BLaER1 (cell line): ENCODE results near the gene XDH.

Experiments used
- H3K27ac ChIP-seq: shearing (Covaris generic); formaldehyde crosslinking; 2 replicates; pipeline ENCODE4 v1.8.1; 2022
- H3K27me3 ChIP-seq: shearing (Covaris generic); formaldehyde crosslinking; 2 replicates; pipeline ENCODE4 v1.8.1; 2022
- H3K36me3 ChIP-seq: shearing (Covaris generic); formaldehyde crosslinking; 2 replicates; pipeline ENCODE4 v1.8.1; 2022
- H3K4me1 ChIP-seq: shearing (Covaris generic); formaldehyde crosslinking; 2 replicates; pipeline ENCODE4 v1.8.1; 2022
- H3K4me2 ChIP-seq: shearing (Covaris generic); formaldehyde crosslinking; 2 replicates; pipeline ENCODE4 v1.8.1; 2022
- H3K4me3 ChIP-seq: shearing (Covaris generic); formaldehyde crosslinking; 2 replicates; pipeline ENCODE4 v1.8.1; 2022
- H3K9ac ChIP-seq: shearing (Covaris generic); formaldehyde crosslinking; 2 replicates; pipeline ENCODE4 v1.8.1; 2022
- H3K9me3 ChIP-seq: shearing (Covaris generic); formaldehyde crosslinking; 2 replicates; pipeline ENCODE4 v1.8.1; 2022
- H4K20me1 ChIP-seq: shearing (Covaris generic); formaldehyde crosslinking; 2 replicates; pipeline ENCODE4 v1.8.1; 2022
- Cebpa-rat ChIP-seq: shearing (Covaris generic); IDR thresholded peaks from 2 replicates; pipeline ENCODE4 v1.8.1; 2022

XDH gene

DNA sequence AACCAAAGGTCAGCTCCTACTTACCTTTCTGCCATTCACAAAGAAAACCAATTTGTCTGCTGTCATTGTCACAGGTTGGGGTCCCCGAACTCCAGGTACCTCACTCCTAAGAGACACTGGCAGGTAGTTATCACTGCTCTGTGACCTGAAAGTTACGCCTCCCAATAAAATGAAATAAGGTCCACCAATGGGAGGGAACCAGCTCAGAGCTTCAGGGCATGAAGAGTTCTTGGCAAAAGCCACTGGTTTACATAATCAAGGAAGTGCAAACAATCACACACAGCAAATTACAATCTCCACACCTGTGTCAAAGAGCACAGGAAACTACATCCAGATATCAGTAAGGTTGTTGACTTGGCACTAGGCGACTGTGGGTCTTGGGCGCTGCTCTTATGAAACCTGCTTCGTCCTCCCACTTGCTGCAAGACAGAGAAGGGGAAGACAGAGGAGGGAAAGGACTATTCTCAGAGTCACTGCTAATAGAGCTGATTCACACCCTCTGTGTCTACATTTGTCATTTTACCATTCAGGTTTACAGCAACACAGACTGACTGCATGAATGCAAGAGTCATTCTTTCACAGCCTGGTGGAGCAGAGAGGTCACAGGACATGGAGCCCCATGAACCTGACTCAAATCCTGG is at the start of gene XDH:
Gene XDH (minus strand): TSS at position 142 of the 641 bp plus-strand sequence. CDS start 76 bp downstream, at position 66.
- H3K9ac ChIP-seq = no peak within 1 kb of the TSS
- no peaks in the 10 kb centered on the region for H3K27me3 ChIP-seq
- H3K9me3 ChIP-seq = peaks cover 23% of the 10 kb centered on the region
- H3K4me3 ChIP-seq = no peak within 1 kb of the TSS
- H3K4me2 ChIP-seq = no peak within 1 kb of the TSS
- H3K36me3 ChIP-seq = no peaks in the 10 kb centered on the region; the same call in 1 of the 2 replicates
- H3K27ac ChIP-seq = no peak within 1 kb of the TSS
- H3K4me1 ChIP-seq = peaks cover 8% of the 10 kb centered on the region; the same call in 1 of the 2 replicates
- no peak for TF ChIP-seq Cebpa-rat
- no peaks in the 10 kb centered on the region for H4K20me1 ChIP-seq

DNA sequence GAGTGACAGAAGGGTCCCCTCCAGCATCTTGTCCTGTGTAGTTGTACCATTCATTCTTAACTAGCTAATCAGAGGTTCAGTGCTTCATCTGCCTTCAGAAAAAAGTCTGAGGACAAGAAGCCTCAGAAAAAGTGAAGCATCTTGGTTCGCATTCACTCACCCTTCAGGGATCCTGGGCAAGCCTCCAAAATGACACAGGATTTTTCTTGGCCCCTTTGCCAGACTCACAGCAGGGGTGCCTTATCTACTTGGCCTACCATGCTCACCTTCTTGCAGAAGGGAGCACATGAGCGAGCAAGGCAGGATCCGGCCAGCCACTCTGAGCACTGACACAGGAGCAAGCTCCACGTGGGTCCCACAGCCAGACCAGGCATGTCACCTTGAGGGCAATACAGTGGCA is 43.1 kb upstream of the XDH start:
- no peak for TF ChIP-seq Cebpa-rat
- Histone ChIP-seq H3K4me1 (peaks cover 5% of the 10 kb centered on the region), H3K36me3 (no peaks in the 10 kb centered on the region), H3K4me3 (no peak overlapping the region), H3K4me2 (no peak overlapping the region), H3K9me3 (peaks cover 6% of the 10 kb centered on the region; the same call in 1 of the 2 replicates), H3K9ac (no peak overlapping the region), H4K20me1 (no peaks in the 10 kb centered on the region), H3K27me3 (no peaks in the 10 kb centered on the region), H3K27ac (no peak overlapping the region)

DNA sequence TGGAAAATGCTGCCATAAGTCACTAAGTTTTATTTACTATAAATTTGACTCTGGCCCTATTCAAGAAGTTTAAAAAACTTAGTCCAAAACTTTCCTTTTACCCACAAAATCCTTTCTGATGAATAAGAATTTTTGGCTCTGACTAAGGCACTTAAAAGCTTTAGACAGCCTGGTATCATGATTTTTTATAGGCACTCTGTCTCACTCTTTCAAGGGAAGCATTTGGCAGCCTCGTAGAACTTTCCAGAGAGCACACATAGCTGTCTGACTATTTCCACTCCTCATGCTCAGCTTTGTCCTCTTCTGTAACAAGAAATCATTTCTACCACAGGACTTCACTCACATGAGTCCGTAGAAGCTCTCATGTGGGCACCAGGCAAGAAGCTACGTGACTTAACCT is 32.3 kb upstream of the XDH start:
- no peaks in the 10 kb centered on the region for H3K27me3 ChIP-seq
- H3K9ac ChIP-seq = no peak overlapping the region

DNA sequence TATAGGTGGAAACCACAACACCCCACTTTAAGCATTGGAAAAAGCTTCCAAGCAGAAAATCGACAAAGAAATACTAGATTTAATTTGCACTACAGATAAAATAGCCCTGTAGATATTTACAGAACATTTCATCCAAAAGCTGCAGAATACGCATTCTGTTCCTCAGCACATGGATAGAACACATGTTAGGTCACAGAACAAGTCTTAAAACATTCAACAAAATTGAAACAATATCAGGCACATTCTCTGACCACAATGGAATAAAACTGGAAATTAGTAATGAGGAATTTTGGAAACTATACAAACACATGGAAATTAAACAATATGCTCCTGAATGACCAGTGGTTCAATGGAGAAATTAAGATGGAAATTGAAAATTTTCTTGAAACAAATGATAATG is 27.8 kb upstream of the XDH start:
- H3K9ac ChIP-seq = no peak overlapping the region
- no peak overlapping the region for H3K4me2 ChIP-seq
- H4K20me1 ChIP-seq = no peaks in the 10 kb centered on the region

More for the DNA sequence above, 32.3 kb upstream of the XDH start:
- H3K4me2 ChIP-seq = no peak overlapping the region
- TF ChIP-seq Cebpa-rat = no peak
- no peaks in the 10 kb centered on the region for H3K4me1 ChIP-seq
- no peaks in the 10 kb centered on the region for H3K36me3 ChIP-seq
- no peak overlapping the region for H3K27ac ChIP-seq
- H3K9me3 ChIP-seq = peaks cover 2% of the 10 kb centered on the region; the same call in 1 of the 2 replicates
- H3K4me3 ChIP-seq = no peak overlapping the region
- H4K20me1 ChIP-seq = no peaks in the 10 kb centered on the region

DNA sequence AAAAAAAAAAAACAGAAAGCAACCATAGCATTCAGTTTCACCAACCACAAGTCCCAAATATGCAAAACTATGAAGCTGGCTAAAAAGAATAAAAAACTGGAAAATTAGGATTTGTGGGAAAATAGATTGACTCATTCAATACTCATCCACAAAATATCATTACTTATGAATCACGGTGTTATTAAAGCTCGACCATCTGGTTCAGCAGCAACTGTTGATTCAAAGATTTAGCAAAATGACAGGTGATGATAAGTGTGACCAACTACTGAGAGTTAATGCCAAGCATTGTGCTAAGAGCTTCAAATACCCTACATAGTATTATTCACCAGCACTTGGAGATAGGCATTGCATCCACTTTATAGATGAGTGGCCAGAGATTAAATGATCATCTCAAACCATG is 26.2 kb upstream of the XDH start:
- Histone ChIP-seq H3K4me3 (no peak overlapping the region), H4K20me1 (no peaks in the 10 kb centered on the region), H3K27me3 (no peaks in the 10 kb centered on the region), H3K36me3 (no peaks in the 10 kb centered on the region), H3K9ac (no peak overlapping the region), H3K4me1 (no peaks in the 10 kb centered on the region), H3K9me3 (no peaks in the 10 kb centered on the region), H3K27ac (no peak overlapping the region), H3K4me2 (no peak overlapping the region)
- no peak for TF ChIP-seq Cebpa-rat

More for the DNA sequence above, 27.8 kb upstream of the XDH start:
- Histone ChIP-seq H3K27me3 (no peaks in the 10 kb centered on the region), H3K4me3 (no peak overlapping the region), H3K36me3 (no peaks in the 10 kb centered on the region), H3K9me3 (no peaks in the 10 kb centered on the region), H3K4me1 (no peaks in the 10 kb centered on the region), H3K27ac (no peak overlapping the region)
- no peak for TF ChIP-seq Cebpa-rat

DNA sequence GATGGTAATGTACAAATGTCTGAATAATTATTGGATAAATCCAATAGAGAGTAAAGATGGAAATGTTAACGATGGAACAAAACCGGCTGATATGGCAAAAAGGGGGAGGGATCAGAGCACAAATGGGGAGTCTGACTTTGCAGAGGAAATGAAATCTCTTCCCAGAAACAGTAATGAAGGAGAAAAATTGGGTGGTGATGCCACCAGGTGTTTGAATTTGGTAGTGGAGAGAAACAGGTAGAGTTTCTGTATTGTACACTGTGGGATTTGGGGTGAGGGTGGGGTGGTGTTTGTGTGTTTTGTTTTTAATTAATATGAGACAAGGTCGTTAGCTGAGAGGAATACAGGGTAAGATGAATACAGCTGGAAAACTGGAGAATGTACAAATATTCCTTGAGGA is 20.4 kb upstream of the XDH start:
- H3K9ac ChIP-seq = no peak overlapping the region
- H3K4me1 ChIP-seq = no peaks in the 10 kb centered on the region
- no peak overlapping the region for H3K4me2 ChIP-seq
- no peaks in the 10 kb centered on the region for H3K27me3 ChIP-seq
- H3K27ac ChIP-seq = no peak overlapping the region
- no peak for TF ChIP-seq Cebpa-rat
- no peaks in the 10 kb centered on the region for H3K9me3 ChIP-seq
- no peaks in the 10 kb centered on the region for H4K20me1 ChIP-seq
- H3K36me3 ChIP-seq = no peaks in the 10 kb centered on the region
- H3K4me3 ChIP-seq = no peak overlapping the region

DNA sequence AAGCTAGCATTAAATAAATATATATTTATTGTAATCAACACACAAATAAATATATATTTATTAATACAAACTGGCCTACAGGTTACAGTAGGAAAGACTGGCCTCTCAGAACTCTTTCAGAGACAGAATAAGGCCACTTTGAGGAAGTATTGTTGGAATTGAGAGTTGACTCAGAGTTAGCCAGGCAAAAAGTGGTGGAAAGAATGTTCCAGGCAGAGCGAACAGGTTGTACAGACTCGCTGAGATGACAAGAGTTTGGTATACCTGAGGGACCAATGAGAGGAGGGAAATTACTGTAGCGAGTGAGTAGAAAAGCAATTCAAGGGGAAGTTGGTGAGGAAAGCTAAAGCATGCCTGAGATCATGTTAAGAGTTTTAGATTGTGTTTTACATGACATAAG is 19.0 kb upstream of the XDH start:
- Histone ChIP-seq H3K9me3 (no peaks in the 10 kb centered on the region), H4K20me1 (no peaks in the 10 kb centered on the region), H3K4me3 (no peak overlapping the region), H3K36me3 (no peaks in the 10 kb centered on the region), H3K27me3 (no peaks in the 10 kb centered on the region), H3K4me1 (no peaks in the 10 kb centered on the region), H3K4me2 (no peak overlapping the region), H3K27ac (no peak overlapping the region), H3K9ac (no peak overlapping the region)
- no peak for TF ChIP-seq Cebpa-rat

DNA sequence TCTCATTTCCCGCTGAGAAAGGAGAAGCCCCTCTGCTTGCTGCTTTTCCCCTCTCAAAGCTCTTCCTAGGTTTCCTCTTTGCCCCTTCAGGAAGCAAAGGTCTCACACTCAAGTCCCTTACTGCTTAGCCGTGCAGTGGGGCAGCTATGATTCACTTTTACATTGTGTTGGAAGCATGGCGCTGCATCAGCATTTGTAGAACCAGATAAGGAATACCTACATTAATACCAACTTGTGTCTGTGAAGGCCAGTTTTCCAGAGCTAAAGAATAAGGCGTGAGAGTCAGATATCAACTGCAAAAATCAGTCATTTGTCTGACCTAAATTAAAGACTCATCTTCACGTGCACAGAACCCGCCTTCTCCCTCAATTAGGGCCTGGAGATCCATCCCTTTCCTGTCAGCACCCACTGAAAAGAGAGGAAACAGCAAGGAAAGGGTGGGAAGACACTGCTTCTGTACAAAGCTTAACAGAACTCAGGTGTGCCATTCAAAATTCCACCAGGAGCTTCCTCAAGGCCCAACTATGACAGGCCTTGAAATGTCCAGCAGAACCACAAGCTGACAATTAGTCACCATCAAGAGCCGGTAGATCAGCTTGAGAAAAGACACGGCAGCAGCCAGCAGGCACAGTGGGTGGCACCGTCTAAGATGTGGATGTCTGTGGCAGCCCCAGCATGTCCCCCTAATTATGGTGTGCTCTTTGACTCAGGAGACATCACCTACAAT is 16.1 kb upstream of the XDH start:
- Histone ChIP-seq H3K27ac (no peak overlapping the region), H3K27me3 (no peaks in the 10 kb centered on the region), H3K4me1 (no peaks in the 10 kb centered on the region), H3K9me3 (no peaks in the 10 kb centered on the region), H3K36me3 (no peaks in the 10 kb centered on the region), H3K9ac (no peak overlapping the region), H3K4me2 (no peak overlapping the region), H3K4me3 (no peak overlapping the region), H4K20me1 (no peaks in the 10 kb centered on the region)
- TF ChIP-seq Cebpa-rat = no peak

DNA sequence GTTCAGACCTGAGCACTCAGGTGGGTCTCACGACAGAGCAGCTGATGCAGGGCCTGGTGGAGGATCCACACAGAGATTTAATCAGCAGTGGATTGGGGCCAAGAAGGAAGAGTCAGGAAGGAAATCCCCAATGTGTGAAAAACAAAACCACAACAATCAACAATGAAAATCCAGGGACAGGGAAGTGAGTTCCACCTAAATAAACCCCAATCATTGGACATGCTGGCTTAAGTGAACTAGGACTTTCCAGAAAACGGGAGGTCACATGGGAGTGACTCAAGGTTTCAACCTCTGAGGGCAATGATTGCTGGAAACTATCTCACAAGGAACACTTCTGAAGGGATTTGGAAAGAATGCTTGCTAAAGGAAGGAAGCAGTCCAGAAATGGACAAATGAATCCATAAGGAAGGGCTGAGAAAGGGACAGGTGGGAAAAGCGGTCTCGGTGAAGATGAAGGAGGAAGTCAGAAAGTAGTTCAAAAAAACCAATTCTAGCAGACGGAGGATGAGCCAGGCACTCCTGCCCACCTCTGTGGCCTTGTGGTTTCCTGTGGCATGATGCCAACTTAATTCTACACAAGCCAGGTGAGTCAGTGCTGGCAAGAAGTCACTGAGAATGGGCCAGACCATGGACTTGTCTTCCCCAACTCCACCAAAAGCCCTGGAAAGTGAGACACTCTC is 15.4 kb upstream of the XDH start:
- H3K27ac ChIP-seq = no peak overlapping the region
- H3K9me3 ChIP-seq = no peaks in the 10 kb centered on the region
- no peak overlapping the region for H3K4me3 ChIP-seq
- H3K4me1 ChIP-seq = no peaks in the 10 kb centered on the region
- H3K36me3 ChIP-seq = no peaks in the 10 kb centered on the region
- no peaks in the 10 kb centered on the region for H3K27me3 ChIP-seq
- H4K20me1 ChIP-seq = no peaks in the 10 kb centered on the region
- no peak overlapping the region for H3K9ac ChIP-seq
- H3K4me2 ChIP-seq = no peak overlapping the region
- no peak for TF ChIP-seq Cebpa-rat

DNA sequence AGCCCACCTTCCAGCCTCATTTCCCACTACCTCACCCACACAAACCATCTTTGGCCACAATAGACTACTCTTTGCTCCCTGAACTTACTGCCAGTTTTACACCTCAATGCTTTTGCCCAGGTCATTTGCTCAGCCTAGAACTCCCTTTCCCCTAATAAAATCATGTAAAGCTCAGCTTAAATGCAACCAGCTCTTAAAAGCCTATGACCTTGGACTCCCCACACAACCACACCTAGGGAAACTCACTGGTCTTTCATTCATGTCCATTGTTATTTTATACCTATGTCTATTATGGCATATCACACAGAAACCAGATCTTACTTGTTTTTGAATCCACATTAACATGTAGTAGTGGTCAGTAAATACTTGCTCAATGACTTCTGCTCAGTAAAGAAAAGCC is 14.5 kb upstream of the XDH start:
- no peak overlapping the region for H3K9ac ChIP-seq
- no peaks in the 10 kb centered on the region for H3K9me3 ChIP-seq
- no peaks in the 10 kb centered on the region for H3K36me3 ChIP-seq
- H3K27ac ChIP-seq = no peak overlapping the region
- TF ChIP-seq Cebpa-rat = no peak
- H4K20me1 ChIP-seq = no peaks in the 10 kb centered on the region
- no peaks in the 10 kb centered on the region for H3K4me1 ChIP-seq
- no peaks in the 10 kb centered on the region for H3K27me3 ChIP-seq
- no peak overlapping the region for H3K4me2 ChIP-seq
- no peak overlapping the region for H3K4me3 ChIP-seq
